DMS79 (cell line): ENCODE results near the gene CENPF.
"Not testable (repeated sequence)": the region's sequence is repeated elsewhere in the genome, so short reads cannot be mapped to it uniquely, and the experiment has no call there.

Experiments
- DNase-seq: peaks from one replicate; lab custom pipeline; 2025; lab: John Stamatoyannopoulos, UW

The CENPF gene

DNA sequence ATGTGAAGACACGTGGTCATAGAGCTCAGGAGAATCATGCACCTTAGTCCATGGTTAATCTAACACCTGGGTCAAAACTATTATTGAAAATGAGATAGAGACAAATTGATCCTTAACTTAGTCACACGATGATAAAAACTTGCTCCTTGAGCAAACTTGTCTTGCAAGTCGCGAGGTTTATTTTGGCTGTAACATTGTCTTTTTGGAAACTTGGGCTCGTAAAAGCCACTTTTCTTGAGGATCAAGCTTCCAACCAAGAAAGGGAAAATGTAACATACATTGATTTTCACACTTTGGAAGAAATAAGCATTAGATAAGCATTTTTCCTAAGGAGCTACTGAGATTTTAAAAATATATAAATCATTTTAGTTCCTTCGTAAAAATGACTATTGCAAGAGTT is 19.9 kb upstream of the CENPF start:
- no peak for DNase-seq

DNA sequence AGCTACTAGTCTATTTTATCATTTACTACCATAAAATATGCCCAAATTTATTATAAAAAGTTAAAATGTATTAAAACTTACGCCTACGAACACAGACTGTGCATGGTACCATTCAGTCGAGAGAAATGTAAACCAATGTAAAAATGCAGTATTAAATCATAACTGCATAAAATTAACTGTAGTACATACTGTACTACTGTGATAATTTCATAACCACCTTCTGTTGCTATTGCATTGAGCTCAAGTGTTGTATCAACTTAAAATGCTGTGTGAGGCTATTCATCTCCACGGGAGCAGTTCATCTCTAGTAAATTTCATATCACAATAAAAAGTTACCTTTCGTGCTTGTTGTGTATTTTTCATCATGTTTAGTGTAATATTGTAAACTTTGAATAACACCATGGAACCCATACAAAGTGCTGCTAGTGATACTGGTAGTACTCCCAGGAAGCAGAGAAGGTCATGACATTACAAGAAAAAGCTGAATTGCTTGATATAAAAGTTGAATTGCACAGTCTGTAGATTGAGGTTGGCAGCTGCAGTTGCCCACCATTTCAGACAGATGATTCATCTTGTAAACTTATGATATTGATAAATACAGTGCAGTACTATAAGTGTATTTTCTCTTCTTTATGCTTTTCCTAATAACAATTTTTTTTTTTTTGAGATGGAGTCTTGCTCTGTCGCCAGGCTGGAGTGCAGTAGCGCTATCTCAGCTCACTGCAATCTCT is 19.0 kb upstream of the CENPF start:
- no peak for DNase-seq

DNA sequence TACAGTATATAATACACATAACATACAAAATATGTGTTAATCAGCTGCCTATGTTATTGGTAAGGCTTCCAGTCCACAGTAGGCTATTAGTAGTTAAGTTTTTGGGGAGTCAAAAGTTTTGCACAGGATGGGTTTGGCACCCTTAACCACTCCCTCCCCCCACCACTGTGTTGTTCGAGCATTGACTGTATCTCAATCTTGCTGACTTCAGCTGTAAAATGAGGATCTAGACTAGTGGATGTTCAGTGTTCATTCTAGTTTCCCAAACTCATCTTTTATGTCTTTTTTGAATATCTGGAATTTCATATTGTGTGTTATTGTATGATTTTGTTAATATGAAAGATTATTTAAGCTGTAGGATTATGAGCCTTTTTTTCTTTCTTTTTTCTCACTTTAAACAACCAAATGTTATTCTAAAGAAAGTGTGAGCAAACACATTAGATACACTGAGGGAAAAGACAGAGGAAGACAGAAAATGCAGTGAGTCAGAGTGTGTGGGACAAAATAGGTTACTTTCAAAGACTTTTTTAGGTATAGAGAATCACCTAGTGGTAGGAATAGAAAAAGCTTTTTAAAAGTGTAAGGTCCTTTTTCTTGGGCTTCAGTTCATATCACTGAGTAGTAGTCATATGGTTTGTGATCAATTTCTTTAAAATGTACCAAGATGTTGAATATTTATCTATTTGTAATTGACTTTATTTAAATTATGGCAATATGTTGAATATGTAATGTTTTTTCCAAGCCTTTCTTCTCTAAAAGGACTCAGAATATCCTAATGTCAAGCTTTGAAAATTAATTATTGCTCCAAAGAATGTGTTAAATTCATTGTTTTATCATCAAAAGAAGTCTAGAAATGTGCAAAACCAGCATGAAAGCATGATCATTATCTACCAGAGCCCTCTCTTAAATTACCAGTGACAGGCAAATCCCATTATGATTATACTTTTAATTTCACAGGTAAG is 17.9 kb upstream of the CENPF start:
- DNase-seq, result no peak

DNA sequence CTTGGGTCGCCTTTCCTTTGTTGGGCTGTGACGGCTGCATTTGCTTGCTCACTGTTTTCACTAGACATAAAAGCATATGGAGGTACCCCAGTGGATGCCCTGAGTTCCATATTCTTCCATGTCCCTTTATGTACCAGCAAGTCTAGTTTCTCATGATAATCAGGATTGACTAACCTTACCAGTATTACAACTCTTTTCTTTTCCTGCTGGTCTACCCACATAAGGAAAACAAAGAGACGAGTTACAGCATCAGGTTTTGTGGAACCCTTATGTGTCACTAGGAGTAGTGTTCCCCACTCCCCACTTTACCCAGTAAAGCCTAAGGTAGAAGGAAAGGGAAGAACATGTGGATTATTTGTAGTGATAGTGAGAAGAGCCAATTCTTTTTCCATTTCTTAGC is 16.4 kb upstream of the CENPF start:
- DNase-seq, result no peak

GRCh38 chr1:214587165-214587564 is 15.8 kb upstream of the CENPF start:
- no peak for DNase-seq

GRCh38 chr1:214588963-214589597 is 13.9 kb upstream of the CENPF start:
- DNase-seq, result no peak

- DNase-seq, result no peak
Measured at GRCh38 chr1:214590696-214591095, 12.3 kb upstream of the CENPF start.

- DNase-seq, result not testable (repeated sequence)
Measured at GRCh38 chr1:214591918-214592317, 11.1 kb upstream of the CENPF start.

DNA sequence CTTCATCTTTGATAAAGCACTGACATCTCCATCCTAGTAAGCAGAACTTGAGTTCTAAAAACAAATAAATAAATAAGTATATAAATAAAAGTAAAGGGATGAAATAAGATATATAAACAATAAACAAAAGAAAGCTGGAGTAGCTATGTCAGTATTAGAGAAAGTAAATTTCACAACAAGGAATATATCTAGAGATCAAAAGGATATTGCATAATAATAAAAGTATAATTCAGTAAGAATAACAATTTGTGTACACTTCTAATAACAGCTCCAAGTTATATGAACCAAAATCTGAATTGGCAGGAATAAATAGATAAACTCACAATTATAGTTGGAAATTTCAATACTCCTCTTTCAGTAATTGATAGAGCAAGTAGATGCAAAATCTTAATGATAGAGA is 9.8 kb upstream of the CENPF start:
- no peak for DNase-seq

DNA sequence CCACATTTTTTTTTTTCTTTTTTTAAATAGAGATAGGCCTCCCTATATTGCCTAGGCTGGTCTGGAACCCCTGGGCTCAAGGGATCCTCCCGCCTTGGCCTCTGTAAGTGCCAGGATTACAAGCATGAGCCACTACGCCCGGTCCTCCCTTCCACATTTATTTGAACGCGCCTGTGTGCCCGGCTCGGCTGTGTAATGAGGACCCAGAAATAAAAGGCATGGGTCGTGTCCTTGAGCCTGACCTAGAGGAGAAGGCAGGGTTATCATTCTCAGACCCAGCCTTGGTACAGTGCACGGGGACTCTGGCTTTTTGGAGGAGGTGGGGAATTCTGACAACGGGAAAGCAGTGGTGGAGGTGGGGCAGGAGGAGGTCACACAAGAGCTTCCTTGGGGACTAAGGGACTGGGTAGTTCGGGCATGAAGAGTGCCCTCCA is 841 bp downstream of the CENPF start:
- DNase-seq, result no peak

- no peak for DNase-seq
Measured at GRCh38 chr1:214604523-214604922, 1.5 kb downstream of the CENPF start.

- not testable (repeated sequence) for DNase-seq
Measured at GRCh38 chr1:214605484-214605883, 2.5 kb downstream of the CENPF start.

GRCh38 chr1:214605933-214606925 is 3.2 kb downstream of the CENPF start:
- not testable (repeated sequence) for DNase-seq

GRCh38 chr1:214607492-214608215 is 4.7 kb downstream of the CENPF start:
- DNase-seq, result not testable (repeated sequence)

GRCh38 chr1:214608216-214608783 is 5.3 kb downstream of the CENPF start:
- DNase-seq, result not testable (repeated sequence)

DNA sequence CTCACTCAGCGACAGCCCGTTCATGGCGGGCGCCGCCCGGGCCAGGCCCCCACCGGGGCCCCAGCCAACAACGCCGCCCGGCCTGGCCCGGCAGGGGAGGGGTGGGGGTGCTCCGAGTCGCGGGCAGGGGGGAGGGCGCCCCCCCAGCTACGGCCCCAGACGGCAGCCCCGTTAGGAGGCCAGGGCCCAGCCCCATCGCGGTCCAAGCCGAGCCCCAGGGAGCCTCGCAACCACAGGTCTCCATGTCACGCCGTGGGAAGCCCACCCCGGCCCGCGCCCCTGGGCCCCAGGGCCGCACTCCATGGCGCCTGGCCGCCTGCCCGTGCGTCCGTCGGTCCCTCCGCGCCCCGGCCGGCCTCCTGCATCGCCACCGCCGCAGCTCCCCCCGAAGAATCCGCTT is 5.8 kb downstream of the CENPF start:
- DNase-seq, result not testable (repeated sequence)

GRCh38 chr1:214609692-214610091 is 6.7 kb downstream of the CENPF start:
- no peak for DNase-seq

GRCh38 chr1:214610136-214610535 is 7.1 kb downstream of the CENPF start:
- DNase-seq, result not testable (repeated sequence)

DNA sequence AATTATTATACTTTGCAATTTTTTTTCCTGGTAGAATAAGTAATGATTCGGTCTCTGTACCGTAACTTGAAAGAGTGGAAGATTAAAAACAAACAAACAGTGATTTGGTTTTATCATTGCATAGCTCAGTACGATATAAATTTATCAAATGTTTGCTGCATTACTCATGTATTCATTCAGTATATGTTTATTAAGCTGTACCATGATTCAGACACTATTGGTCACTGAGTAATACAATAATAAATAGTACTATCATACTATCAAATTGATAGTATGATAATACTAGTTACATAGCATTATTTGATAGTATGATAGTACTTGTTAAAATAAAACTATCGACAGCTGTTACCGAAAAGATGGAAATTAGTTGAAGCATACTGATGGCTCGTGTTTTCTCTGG is 12.1 kb downstream of the CENPF start:
- DNase-seq, result no peak

GRCh38 chr1:214615871-214616270 is 12.9 kb downstream of the CENPF start:
- no peak for DNase-seq
